HG03565 (cell line): Measurements from ENCODE around the gene GAGE12J.
"Not testable (repeated sequence)": the region's sequence is repeated elsewhere in the genome, so short reads cannot be mapped to it uniquely, and the experiment has no call there.

Experiments
- ATAC-seq: cut with Tn5 transposase; IDR thresholded peaks from one replicate; pipeline ENCODE4 v1.9.1; 2021; ENCODE audit warnings: mild to moderate bottlenecking, moderate library complexity; ENCODE audit not compliant: unreplicated experiment

GAGE12J gene, protein sequence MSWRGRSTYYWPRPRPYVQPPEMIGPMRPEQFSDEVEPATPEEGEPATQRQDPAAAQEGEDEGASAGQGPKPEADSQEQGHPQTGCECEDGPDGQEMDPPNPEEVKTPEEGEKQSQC

GRCh38 chrX:49321737-49322136 is at the start of gene GAGE12J:
GAGE12J (plus strand) TSS chrX:49322037; CDS start chrX:49323194, 1,157 bp downstream.
- ATAC-seq = not testable (repeated sequence)

DNA sequence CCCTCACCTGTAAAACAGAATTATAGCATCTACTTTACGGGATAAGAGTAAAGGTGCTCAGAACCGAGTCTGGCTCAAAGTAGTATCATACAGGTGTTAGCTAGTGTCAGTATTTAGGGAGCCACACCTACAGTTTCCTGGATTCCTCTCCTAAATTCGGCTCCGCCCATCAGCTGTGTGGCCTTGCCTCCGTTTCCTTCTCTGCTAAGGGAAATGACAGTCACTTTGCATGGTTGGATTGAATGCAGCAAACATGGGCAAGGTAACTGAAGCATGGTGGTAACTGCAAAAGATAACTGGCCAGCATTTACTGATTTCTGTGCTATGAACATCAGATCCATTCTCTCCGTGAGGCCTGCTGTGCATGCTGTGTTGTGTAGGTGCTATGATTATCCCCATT is 49.4 kb upstream of the GAGE12J start:
- ATAC-seq = no peak

DNA sequence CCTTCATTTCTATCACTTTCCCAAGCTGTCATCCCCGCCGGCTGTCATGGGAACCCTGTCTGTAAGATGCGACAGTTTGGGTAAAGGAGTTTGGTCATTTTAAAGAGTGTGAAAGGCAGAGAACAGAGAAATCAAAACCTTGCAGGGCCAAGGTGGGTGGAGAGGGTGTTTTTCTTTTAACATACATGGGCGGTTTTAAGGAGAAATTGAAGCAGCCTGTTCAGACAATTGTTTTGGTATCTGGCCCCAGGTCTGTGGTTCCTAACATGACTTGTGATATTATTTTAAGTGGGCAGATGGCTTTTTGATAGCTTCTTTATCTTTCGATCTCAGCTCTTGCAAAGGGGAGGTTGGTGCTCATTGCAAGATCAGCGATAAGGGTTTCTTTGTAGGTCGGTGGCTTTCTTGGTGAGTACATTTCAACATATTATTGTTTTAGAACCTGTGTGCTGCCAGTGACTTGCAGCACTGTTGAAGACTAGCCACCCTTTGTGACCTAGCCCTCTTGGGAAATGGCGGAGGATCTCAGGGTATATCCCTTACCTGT is 48.6 kb upstream of the GAGE12J start:
- ATAC-seq = no peak

GRCh38 chrX:49276207-49276606 is 45.6 kb upstream of the GAGE12J start:
- ATAC-seq = no peak

GRCh38 chrX:49276671-49277534 is 44.9 kb upstream of the GAGE12J start:
- no peak for ATAC-seq

DNA sequence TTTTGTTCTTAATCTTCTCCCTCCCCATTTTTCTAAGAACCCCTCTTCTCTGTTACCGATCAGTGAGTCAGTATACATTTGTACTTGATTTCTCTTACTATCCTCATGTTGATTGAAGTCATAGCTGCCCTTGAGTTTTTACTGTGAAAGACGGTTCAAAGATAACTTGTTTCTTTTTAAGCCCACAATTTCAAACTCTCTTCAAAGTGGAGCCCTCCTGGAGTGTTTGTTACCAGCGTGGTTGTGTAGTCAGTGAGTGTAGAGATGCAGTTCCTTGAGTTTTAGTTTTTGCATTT is 44.4 kb upstream of the GAGE12J start:
- no peak for ATAC-seq

DNA sequence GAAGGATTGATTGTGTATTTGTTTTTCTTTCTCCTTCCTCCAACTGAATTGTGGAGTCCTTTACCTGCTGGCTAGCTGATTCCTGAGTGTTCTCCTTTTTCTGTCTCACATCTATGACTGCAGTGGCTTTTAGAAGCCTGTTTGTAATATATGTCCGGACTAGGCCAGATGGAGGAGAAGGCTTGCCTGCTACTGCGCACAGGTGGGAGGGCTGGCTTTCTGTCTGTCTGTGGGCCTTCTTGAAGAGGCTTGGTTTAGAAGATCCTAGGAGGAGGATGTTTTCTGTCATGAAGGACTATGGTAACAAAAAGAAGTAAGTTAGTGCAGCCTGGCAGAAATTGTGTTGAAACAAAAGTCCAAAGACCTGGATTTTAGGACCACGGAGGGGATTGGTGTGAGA is 43.8 kb upstream of the GAGE12J start:
- ATAC-seq = no peak

DNA sequence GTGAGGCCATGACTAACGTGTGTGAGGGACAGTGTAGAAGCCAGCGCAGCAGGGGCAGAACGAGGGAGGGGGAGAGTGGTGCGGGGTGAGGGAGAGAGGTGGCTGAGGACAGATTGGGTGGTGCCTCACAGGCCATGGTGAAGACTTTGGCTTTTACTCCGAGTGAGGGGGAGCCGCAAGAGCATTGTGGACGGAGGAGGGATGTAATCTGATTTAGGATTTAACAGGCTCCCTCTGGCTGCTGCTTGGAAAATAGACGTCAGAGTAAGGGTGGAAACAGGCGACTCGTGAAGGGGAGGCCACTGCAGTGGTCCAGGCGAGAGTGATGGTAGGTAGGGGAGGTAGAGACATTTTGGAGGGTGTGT is 39.2 kb upstream of the GAGE12J start:
- no peak for ATAC-seq

DNA sequence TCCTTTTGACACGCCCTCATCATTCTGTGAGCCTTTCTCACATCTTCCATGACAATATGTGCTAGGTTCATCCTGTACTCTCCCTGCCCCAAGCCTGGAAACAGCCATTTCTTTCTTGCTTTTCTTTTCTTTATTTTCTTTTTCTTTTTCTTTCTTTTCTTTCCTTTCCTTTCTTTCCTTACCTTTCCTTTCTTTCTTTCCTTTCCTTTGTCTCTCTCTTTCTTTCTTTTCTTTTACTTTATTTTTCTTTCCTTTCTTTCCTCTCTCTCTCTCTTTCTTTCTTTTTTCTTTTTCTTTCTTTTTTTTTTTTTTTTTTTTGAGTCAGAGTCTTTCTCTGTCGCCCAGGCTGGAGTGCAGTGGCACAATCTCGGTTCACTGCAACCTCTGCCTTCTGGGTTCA is 37.6 kb upstream of the GAGE12J start:
- no peak for ATAC-seq

DNA sequence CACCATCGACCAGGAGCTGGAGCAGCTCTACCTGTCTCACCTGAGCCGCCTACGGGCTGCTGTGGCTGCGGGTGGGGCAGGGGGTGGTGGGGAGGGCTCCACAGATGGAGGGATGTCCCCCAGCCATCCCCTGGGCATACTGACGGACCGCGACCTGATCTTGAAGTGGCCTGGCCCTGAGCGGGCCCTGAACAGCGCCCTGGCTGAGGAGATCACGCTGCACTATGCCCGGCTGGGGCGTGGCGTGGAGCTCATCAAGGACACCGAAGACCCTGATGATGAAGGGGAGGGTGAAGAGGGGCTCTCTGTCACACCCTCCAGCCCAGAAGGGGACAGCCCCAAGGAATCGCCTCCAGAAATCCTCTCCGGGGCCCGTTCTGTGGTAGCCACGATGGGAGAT is 35.7 kb upstream of the GAGE12J start:
- no peak for ATAC-seq

DNA sequence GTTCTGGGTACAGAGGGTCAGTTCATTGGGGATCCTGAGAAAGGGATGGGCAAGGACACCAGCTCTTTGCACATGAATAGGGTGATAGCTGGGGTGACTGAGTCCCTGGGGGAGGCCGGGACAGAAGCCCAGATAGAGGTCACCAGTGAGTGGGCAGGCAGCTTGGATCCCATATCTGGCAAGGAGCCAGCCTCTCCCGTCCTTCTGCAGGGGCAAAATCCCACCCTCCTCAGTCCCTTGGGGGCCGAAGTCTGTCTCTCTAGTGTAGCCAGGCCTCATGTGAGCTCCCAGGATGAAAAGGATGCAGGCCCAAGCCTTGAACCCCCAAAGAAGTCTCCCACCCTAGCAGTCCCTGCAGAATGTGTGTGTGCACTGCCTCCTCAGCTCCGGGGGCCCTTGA is 35.3 kb upstream of the GAGE12J start:
- ATAC-seq = no peak

DNA sequence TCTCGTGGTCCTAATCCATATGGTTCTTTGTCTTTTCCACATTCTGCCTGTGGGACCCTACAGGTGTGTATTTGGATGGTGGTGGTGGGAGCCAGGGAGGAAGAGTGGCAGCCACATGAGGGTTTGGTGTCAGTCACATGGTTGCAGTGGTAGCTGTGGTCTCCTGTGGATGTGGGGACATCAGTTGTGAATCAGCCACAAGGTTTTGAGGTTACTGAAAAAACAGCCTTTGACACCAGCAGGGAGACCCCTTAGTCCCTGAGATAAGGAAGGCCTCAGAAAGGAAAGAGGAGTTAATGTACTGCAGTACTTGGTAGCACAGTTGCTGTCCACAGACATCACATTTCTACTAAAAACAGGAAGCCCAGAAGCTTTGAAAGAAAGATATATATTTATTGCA is 34.2 kb upstream of the GAGE12J start:
- no peak for ATAC-seq

DNA sequence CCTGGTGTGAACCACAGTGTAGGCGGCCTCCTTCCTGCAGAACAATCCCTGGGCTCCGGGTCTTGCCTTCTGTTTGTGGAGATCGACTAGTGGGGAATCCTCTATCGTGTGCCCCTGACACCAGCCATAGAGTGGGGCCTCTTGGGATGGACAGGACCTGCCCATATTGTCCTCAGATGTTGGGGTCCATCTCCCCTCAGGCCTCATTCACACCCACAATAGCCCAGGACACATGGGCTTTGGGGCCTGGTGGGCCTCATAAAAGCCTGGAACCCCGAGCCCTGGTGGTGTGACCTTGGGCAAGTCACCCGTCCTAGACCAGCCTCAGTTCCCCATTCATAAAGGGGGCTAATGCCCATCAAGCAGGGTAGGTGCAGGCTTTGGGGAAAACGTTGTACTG is 31.6 kb upstream of the GAGE12J start:
- ATAC-seq = no peak

DNA sequence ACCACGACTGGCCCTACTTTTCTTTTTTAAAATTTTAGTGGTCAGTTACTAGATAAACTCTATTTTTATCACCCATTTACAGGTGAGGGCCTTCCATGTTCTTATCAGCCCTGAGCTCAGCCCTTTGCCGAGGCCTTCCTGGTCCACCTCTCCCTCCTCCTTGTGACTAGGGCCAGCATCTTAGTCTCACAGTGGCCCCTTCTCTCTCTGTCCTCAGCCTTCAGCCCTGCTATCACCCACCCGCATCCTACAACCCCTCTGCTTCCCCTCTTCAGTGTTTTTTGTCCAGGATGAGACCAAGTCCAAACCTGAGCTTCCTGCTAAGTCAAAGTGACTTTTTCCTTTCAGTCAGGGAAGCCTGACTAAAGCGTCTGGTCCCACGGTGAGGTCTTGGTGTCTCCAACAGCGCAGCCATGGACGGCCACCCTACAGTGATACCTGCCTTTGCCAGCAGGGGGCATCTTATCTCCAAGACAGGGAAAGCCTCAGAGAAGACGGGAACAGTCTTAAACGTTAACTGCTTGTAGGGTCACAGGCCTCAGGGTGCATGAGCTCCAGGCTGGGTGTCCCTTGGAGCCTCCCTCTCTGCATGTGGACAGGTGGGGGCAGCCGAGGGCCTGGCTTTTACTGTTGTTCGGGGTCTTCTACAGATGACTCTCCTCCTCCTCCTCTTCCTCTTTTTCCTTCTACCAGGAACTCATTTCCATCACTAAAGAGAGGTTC is 30.1 kb upstream of the GAGE12J start:
- ATAC-seq = no peak

- ATAC-seq = no peak
These were observed 29.2 kb upstream of the GAGE12J start for GRCh38 chrX:49292400-49293362.

DNA sequence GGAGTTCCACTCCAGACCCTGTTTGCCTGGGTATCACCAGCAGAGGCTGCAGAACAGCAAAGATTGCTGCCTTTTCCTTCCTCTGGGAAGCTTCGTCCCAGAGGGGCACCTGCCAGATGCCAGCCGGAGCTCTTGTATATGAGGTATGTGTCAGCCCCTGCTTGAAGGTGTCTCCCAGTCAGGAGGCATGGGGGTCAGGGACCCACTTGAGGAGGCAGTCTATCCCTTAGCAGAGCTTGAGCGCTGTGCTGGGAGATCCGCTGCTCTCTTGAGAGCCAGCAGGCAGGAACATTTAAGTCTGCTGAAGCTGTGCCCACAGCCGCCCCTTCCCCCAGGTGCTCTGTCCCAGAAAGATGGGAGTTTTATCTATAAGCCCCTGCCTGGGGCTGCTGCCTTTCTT is 22.5 kb upstream of the GAGE12J start:
- not testable (repeated sequence) for ATAC-seq

DNA sequence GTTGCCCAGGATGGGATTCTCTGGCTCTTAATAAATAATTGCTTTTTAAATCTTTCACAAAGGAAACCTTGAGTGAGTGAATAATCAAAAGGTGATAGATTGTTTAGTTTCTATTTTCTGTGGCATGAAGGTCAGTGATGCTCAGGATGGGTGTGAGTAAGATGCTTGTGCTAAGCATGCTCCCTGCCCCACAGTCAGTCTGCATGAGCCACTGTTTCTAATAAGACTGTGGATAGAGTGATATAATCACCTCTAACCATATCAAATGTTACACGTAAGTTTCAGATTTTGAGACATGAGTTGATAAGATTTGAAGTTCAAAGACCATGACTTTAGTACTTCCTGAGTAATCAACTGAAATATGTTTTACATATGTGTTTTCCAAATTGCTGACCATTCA is 21.1 kb upstream of the GAGE12J start:
- ATAC-seq = no peak

GRCh38 chrX:49303346-49303745 is 18.5 kb upstream of the GAGE12J start, which contains the start of gene GAGE10:
GAGE10 (plus strand) TSS chrX:49303646; CDS start chrX:49304860, 1,214 bp downstream.
- ATAC-seq = no peak

- not testable (repeated sequence) for ATAC-seq
These were observed 14.1 kb upstream of the GAGE12J start for GRCh38 chrX:49307775-49308174.

DNA sequence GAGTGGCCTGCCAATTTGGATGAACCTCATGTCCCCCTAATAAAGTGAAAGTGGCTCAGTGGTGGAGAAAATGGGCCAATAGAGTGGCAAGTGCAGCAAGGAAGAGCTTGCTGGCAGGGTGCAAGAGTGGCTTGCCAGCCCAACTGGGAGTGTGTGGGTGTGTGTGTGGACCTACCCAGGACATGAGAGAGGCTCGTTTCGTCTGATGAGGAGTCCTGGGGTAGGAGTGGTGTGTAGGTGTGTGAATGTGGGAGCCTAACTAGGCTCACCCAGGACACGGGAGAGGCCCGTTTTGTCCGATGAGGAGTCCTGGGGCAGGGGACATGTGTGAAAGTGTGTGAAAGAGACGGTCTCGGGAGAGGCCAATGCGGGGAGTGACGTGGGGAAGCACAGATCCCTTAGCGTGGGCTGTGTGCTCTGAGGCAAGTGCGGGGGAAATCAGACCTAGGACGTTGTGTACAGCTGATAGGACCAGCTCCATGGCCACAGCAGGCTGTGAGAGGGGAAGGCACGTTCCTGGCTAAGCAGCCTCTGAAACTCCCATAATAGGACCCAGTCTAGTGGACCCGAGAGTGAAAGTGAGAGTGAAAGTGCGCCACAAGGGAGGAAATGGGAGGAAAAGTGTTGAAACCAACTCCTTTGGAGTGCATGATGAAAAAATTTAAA is 13.1 kb upstream of the GAGE12J start:
- no peak for ATAC-seq
